Right lobe of liver (tissue), 6 donors: ENCODE data around the gene DPF1. TPM values are rescaled to one million over a fixed set of nuclear protein-coding genes. Genes with fewer than 3 reads are reported as not detected.

Experiments used
- ATAC-seq, 4 donors: fragments of 200-7000 bp; cut with Tn5 transposase; one replicate each; pipeline ENCODE4 v1.9.1; 2020; ENCODE audit warnings: mild to moderate bottlenecking in 4 of 4, moderate library complexity in 4 of 4
- DNase-seq, 3 donors: peaks; one replicate each; pipeline ENCODE4 v3.0.0-alpha.2; 2020
- H3K27ac ChIP-seq, 3 donors: fragments of 200-600 bp; one replicate each; pipeline ENCODE4 v1.8.0; 2022
- H3K27me3 ChIP-seq, 2 donors: fragments of 200-600 bp; one replicate each; pipeline ENCODE4 v1.8.0; 2022
- H3K36me3 ChIP-seq, 4 donors: fragments of 200-600 bp; sonication (generic) in 1 of 4; one replicate each; pipeline versions ENCODE4 v1.5.1 to v1.8.0; 2017 to 2022; ENCODE audit warnings: control low read depth in 1 of 4
- H3K4me1 ChIP-seq, 4 donors: fragments of 200-600 bp; sonication (generic) in 1 of 4; one replicate each; pipeline versions ENCODE4 v1.5.1 to v1.8.0; 2017 to 2022; ENCODE audit warnings: control low read depth in 1 of 4
- H3K4me3 ChIP-seq, 3 donors: fragments of 200-600 bp; one replicate each; pipeline ENCODE4 v1.8.0; 2022
- H3K9me3 ChIP-seq, 4 donors: fragments of 200-600 bp; sonication (generic) in 1 of 4; one replicate each; pipeline versions ENCODE4 v1.5.1 to v1.8.0; 2017 to 2022; ENCODE audit warnings: control low read depth in 1 of 4
- POLR2A ChIP-seq: fragments of 450-650 bp; IDR thresholded peaks from one replicate; pipeline ENCODE4 v1.6.1; 2017; ENCODE audit warnings: antibody characterized with exemption, mild to moderate bottlenecking
- WGBS: methylation state at CpG from one replicate; pipeline ENCODE4 v1.1.6; 2018; ENCODE audit warnings: low coverage, low lambda C conversion rate; ENCODE audit not compliant: insufficient coverage; ENCODE audit errors: missing lambda C conversion rate; 5-methylcytosine and 5-hydroxymethylcytosine counted together
- intact Hi-C, 2 donors: fragments of 100-400 bp; cut with DNase I; formaldehyde crosslinking; loops; one replicate each; pipeline versions ENCODE4 v1.11.2 to v1.14.1; 2022
- total RNA-seq, 6 experiments: library from RNA; depleted of rRNA in 2 of 6; stranded (reverse); fragments of >200 nt in 2 of 6; fragmentation: NEBNext Ultra II Directional in 3 of 6; extraction: Animal tissue kit (Norgen Biotek cat#: 25700) in 3 of 6; gene quantifications; one replicate each; pipeline versions ENCODE4 v1.1.0 to v1.2.4, GENCODE V29; 2016 to 2023
- TF ChIP-seq, protein P1 (sequence below), 4 donors: fragments of 200-600 bp in 3 of 4; fragments of 450-650 bp in 1 of 4; IDR thresholded peaks; one replicate each; pipeline versions ENCODE4 v1.5.1 to v1.8.0; 2016 to 2022; ENCODE audit warnings: antibody characterized with exemption in 4 of 4, mild to moderate bottlenecking in 2 of 4
- donor health status: DM: no; HTN: yes; CAD: no.
- donor health status: DM: no; HTN: no; CAD: no.
- donor health status: DM: no; HTN: no; CAD: no.
- donor health status: DM: no; HTN: yes; CAD: no.
- donor health status: DM: no; HTN: yes; CAD: no.

Gene DPF1
- total RNA-seq, 6 experiments from 2014 or later: not detected

DNA sequence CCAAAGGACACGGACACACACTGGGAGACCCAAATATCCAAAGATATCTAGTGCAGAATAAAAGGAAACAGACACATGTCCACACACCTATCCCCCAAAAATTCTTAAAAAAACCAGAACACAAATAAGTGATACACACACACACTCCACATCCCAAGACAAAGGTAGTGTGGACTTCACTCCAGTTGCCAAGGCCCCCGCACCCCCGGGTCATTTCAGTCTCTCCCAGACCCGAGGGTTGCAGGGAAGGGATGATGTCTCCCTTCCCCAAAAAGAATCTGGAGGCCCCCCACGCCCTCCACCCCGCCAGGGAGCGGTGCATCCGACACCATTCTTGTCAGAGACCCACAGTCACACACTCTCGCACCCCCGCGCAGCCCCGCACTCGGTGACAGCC lies 407 bp downstream of the DPF1 start:
- ATAC-seq (no peak), DNase-seq (no peak)
- no peak overlapping the region for H3K27ac ChIP-seq
- 37% methylated on average over 2 of the region's 13 CpGs for WGBS
- H3K9me3 ChIP-seq: no peaks in the 10 kb centered on the region
- no peaks in the 10 kb centered on the region for H3K36me3 ChIP-seq
- H3K4me3 ChIP-seq: no peak overlapping the region
- TF ChIP-seq POLR2A: no peak
- TF ChIP-seq, protein P1, sequence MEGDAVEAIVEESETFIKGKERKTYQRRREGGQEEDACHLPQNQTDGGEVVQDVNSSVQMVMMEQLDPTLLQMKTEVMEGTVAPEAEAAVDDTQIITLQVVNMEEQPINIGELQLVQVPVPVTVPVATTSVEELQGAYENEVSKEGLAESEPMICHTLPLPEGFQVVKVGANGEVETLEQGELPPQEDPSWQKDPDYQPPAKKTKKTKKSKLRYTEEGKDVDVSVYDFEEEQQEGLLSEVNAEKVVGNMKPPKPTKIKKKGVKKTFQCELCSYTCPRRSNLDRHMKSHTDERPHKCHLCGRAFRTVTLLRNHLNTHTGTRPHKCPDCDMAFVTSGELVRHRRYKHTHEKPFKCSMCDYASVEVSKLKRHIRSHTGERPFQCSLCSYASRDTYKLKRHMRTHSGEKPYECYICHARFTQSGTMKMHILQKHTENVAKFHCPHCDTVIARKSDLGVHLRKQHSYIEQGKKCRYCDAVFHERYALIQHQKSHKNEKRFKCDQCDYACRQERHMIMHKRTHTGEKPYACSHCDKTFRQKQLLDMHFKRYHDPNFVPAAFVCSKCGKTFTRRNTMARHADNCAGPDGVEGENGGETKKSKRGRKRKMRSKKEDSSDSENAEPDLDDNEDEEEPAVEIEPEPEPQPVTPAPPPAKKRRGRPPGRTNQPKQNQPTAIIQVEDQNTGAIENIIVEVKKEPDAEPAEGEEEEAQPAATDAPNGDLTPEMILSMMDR (IDR thresholded peaks at IDR 0.05): no peak
- H3K4me1 ChIP-seq: no peaks in the 10 kb centered on the region
- intact Hi-C loops: loop anchor here in 1 of 2 donors (10.0 kb wide), 1 partner anchor 329 kb away; no protein-coding TSS in a partner anchor
- H3K27me3 ChIP-seq: peaks cover 3 to 21% of the 10 kb centered on the region in 2 donors

DNA sequence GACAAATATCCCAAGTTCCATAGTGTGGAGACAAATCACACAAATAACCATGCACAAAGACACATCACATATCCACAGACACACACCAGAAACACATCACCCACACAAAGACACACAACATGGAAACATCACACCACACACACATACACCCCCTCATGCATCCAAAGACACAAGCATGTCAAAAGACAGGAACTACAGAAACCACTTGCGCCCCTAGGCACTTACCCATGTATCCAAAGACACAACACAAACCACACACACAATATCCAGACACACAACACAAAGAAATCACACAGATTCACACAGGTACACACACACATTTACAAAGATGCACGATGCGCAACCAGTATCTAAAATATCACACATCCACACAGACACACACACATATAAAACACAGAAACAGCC lies 901 bp downstream of the DPF1 start:
- no peak for ATAC-seq
- WGBS: 80% methylated on average over 3 of the region's 3 CpGs

DNA sequence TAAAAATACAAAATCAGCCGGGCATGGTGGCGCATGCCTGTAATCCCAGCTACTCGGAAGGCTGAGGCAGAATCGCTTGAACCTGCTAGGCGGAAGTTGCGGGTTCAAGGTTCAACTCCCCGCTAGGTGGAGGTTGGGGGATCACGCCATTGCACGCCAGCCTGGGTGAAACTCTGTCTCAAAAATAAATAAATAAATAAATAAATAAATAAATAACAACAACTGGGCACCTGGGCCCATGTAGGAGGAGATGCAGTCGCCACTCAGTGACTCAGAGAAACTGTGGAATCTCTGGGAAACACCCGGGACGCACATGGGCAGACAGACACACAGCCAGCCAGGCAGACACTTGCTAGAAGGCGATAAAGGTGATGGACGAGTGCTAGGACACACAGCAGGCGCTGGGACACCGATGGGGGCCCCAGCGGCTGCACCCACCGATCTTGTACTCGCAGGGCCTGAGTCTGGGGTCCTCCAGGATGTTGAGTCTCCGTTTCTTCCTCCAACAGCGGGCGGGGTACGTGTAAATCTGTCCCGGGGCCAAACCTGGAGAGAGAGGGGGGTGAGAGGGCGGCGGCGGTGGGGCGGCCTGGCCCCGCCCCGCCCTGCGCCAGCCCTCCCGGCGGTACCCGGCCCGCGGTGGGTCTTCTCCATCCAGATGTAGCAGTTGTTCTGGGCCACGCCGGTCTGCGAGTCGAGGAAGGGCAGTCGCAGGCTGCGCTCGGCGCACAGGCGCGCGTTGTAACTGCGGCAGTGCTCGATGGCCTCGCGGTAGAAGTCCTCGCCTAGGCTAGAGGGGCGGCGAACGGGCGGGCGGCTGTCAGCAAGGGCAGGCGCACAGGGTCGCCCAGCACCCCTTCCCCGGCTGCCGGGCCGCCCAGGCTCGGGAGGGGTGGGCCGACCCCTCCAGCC lies 1.8 kb downstream of the DPF1 start:
- intact Hi-C loops: loop anchor here in 1 of 2 donors (10.0 kb wide), 1 partner anchor 327 kb away; no protein-coding TSS in a partner anchor

More for the DNA sequence above, 901 bp downstream of the DPF1 start:
- H3K4me1 ChIP-seq: no peaks in the 10 kb centered on the region
- H3K27ac ChIP-seq: no peak overlapping the region
- intact Hi-C loops: loop anchor here in 1 of 2 donors (10.0 kb wide), 1 partner anchor 328 kb away; no protein-coding TSS in a partner anchor
- TF ChIP-seq POLR2A: no peak
- TF ChIP-seq, protein P1 (IDR thresholded peaks at IDR 0.05): no peak
- H3K9me3 ChIP-seq: no peaks in the 10 kb centered on the region
- H3K27me3 ChIP-seq: peaks cover 3 to 20% of the 10 kb centered on the region in 2 donors
- no peak overlapping the region for H3K4me3 ChIP-seq
- H3K36me3 ChIP-seq: no peaks in the 10 kb centered on the region
- no peak for DNase-seq

DNA sequence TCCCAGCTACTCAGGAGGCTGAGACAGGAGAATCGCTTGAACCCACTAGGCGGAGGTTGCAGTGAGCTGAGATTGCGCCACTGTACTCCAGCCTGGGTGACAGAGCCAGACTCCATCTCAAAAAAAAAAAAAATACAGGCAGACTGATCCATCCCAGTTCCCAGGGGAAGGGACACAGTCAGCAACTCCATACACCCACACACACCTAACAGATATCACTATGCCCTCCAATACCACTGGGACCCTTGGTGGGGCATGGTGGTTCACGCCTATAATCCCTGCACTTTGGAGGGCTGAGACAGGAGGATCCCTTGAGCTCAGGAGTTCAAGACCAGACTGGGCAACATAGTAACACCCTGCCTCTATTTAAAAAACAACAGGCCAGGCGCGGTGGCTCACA lies 2.6 kb downstream of the DPF1 start:
- TF ChIP-seq, protein P1 (IDR thresholded peaks at IDR 0.05): no peak
- TF ChIP-seq POLR2A: no peak
- Histone ChIP-seq H3K27me3 (peaks cover 3 to 9% of the 10 kb centered on the region in 2 donors), H3K27ac (no peak overlapping the region), H3K4me1 (no peaks in the 10 kb centered on the region), H3K36me3 (no peaks in the 10 kb centered on the region), H3K9me3 (no peaks in the 10 kb centered on the region), H3K4me3 (no peak overlapping the region)
- intact Hi-C loops: loop anchor here in 1 of 2 donors (10.0 kb wide), 1 partner anchor 327 kb away; no protein-coding TSS in a partner anchor
- no CpG with 5 or more reads among the region's 6 CpGs for WGBS
- DNase-seq: no peak
- no peak for ATAC-seq

More for the DNA sequence above, 1.8 kb downstream of the DPF1 start:
- no peak for DNase-seq
- Histone ChIP-seq H3K36me3 (no peaks in the 10 kb centered on the region), H3K27ac (no peak overlapping the region), H3K4me3 (no peak overlapping the region), H3K27me3 (peaks cover 3 to 11% of the 10 kb centered on the region in 2 donors), H3K9me3 (no peaks in the 10 kb centered on the region), H3K4me1 (no peaks in the 10 kb centered on the region)
- TF ChIP-seq, protein P1 (IDR thresholded peaks at IDR 0.05): no peak
- TF ChIP-seq POLR2A: no peak
- WGBS: 74% methylated on average over 12 of the region's 64 CpGs
- ATAC-seq: no peak
